Body of pancreas (tissue), 4 donors: ENCODE measurements around the gene ENPP1. TPM values are rescaled to one million over a fixed set of nuclear protein-coding genes. Genes with fewer than 3 reads are reported as not detected.

Experiments
- ATAC-seq: fragments of 150-250 bp; one replicate; pipeline ENCODE4 v1.9.1; 2016
- DNase-seq, 4 donors: peaks; one replicate each; pipeline ENCODE4 v3.0.0-alpha.2; 2019
- H3K27ac ChIP-seq, 4 donors: fragments of 200-600 bp; sonication (generic); 1 replicate in 3 of 4; 2 replicates in 1 of 4; pipeline versions ENCODE4 v1.5.1 to v1.6.1; 2016 to 2019; ENCODE audit warnings: mild to moderate bottlenecking in 1 of 4, mixed read lengths in 1 of 4, moderate library complexity in 1 of 4
- H3K27me3 ChIP-seq, 2 donors: fragments of 200-600 bp; sonication (generic); one replicate each; pipeline ENCODE4 v1.6.0; 2016; ENCODE audit warnings: mild to moderate bottlenecking in 1 of 2
- H3K36me3 ChIP-seq, 2 donors: fragments of 200-600 bp; sonication (generic); replicated peaks in 1 of 2; 2 replicates each; pipeline ENCODE4 v1.5.1; 2016; ENCODE audit warnings: low read depth in 2 of 2; ENCODE audit not compliant: insufficient read depth in 1 of 2
- H3K4me1 ChIP-seq: fragments of 200-600 bp; sonication (generic); one replicate; pipeline ENCODE4 v1.6.0; 2016
- H3K4me3 ChIP-seq, 2 donors: fragments of 200-600 bp; sonication (generic); 1 replicate in 1 of 2; 2 replicates in 1 of 2; pipeline ENCODE4 v1.5.1; 2016 to 2019
- H3K9me3 ChIP-seq, 3 donors: fragments of 200-600 bp; sonication (generic); 1 replicate in 2 of 3; 2 replicates in 1 of 3; pipeline ENCODE4 v1.5.1; 2016
- POLR2A ChIP-seq, 3 donors: fragments of 450-650 bp; IDR thresholded peaks; one replicate each; pipeline ENCODE4 v1.6.1; 2016; ENCODE audit warnings: antibody characterized with exemption in 3 of 3, mild to moderate bottlenecking in 2 of 3
- WGBS, 2 donors: methylation state at CpG; one replicate each; pipeline ENCODE4 v1.1.5; 2017; 5-methylcytosine and 5-hydroxymethylcytosine counted together
- intact Hi-C: fragments of 100-400 bp; cut with DNase I; formaldehyde crosslinking; loops from one replicate; pipeline ENCODE4 v1.15.1; 2023
- total RNA-seq, 2 donors: library from RNA; depleted of rRNA; stranded (reverse); fragments of >200 nt; gene quantifications; one replicate each; pipeline ENCODE4 v1.1.0, GENCODE V29; 2016
- TF ChIP-seq, protein P1 (sequence below), 7 experiments: fragments of 450-650 bp in 4 of 7; fragments of 200-600 bp in 3 of 7; sonication (generic) in 3 of 7; IDR thresholded peaks; one replicate each; pipeline ENCODE4 v1.5.1; 2016 to 2019; ENCODE audit warnings: antibody characterized with exemption in 7 of 7

ENPP1 gene
- total RNA-seq, 2 donors from 2014 or later, result 16.2 to 19.2 TPM

- intact Hi-C loops, result no loop called here
- no peaks in the 10 kb centered on the region for H3K9me3 ChIP-seq
- peak overlapping the region in 2 of 4 donors; percentile 49 to 63 for H3K27ac ChIP-seq
- ATAC-seq, result peak; percentile 55
- H3K36me3 ChIP-seq, result no peaks in the 10 kb centered on the region
- WGBS, 2 donors, result 45 to 54% methylated on average over 1 of the region's 1 CpG
- peaks cover 31% of the 10 kb centered on the region for H3K4me1 ChIP-seq
- TF ChIP-seq POLR2A (IDR thresholded peaks at IDR 0.05), result no peak
- TF ChIP-seq, protein P1, sequence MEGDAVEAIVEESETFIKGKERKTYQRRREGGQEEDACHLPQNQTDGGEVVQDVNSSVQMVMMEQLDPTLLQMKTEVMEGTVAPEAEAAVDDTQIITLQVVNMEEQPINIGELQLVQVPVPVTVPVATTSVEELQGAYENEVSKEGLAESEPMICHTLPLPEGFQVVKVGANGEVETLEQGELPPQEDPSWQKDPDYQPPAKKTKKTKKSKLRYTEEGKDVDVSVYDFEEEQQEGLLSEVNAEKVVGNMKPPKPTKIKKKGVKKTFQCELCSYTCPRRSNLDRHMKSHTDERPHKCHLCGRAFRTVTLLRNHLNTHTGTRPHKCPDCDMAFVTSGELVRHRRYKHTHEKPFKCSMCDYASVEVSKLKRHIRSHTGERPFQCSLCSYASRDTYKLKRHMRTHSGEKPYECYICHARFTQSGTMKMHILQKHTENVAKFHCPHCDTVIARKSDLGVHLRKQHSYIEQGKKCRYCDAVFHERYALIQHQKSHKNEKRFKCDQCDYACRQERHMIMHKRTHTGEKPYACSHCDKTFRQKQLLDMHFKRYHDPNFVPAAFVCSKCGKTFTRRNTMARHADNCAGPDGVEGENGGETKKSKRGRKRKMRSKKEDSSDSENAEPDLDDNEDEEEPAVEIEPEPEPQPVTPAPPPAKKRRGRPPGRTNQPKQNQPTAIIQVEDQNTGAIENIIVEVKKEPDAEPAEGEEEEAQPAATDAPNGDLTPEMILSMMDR (IDR thresholded peaks at IDR 0.05), result no peak
- H3K4me3 ChIP-seq, result no peak overlapping the region
- peak; percentile 40 to 74 (median 60) for DNase-seq
- H3K27me3 ChIP-seq, result no peaks in the 10 kb centered on the region
Measured at GRCh38 chr6:131832363-131832762, 24.5 kb downstream of the ENPP1 start.

GRCh38 chr6:131838051-131838450 is 30.2 kb downstream of the ENPP1 start:
- H3K36me3 ChIP-seq, result no peaks in the 10 kb centered on the region
- 36 to 54% methylated on average over 1 of the region's 1 CpG for WGBS, 2 donors
- H3K4me3 ChIP-seq, result no peak overlapping the region
- H3K9me3 ChIP-seq, result no peaks in the 10 kb centered on the region
- no peaks in the 10 kb centered on the region for H3K27me3 ChIP-seq
- TF ChIP-seq, protein P1 (IDR thresholded peaks at IDR 0.05), result no peak
- no peak for TF ChIP-seq POLR2A (IDR thresholded peaks at IDR 0.05)
- peaks cover 20% of the 10 kb centered on the region for H3K4me1 ChIP-seq
- DNase-seq (no peak), ATAC-seq (no peak)
- no peak overlapping the region for H3K27ac ChIP-seq
- intact Hi-C loops, result no loop called here

- H3K27ac ChIP-seq, result no peak overlapping the region
- no peak for ATAC-seq
- H3K27me3 ChIP-seq, result no peaks in the 10 kb centered on the region
- H3K9me3 ChIP-seq, result no peaks in the 10 kb centered on the region
- no peaks in the 10 kb centered on the region for H3K36me3 ChIP-seq
- H3K4me1 ChIP-seq, result peaks cover 29% of the 10 kb centered on the region
- TF ChIP-seq, protein P1 (IDR thresholded peaks at IDR 0.05), result no peak
- no peak for TF ChIP-seq POLR2A (IDR thresholded peaks at IDR 0.05)
- no peak for DNase-seq
- no peak overlapping the region for H3K4me3 ChIP-seq
- intact Hi-C loops, result no loop called here
Measured at GRCh38 chr6:131839388-131839787, 31.6 kb downstream of the ENPP1 start.

DNA sequence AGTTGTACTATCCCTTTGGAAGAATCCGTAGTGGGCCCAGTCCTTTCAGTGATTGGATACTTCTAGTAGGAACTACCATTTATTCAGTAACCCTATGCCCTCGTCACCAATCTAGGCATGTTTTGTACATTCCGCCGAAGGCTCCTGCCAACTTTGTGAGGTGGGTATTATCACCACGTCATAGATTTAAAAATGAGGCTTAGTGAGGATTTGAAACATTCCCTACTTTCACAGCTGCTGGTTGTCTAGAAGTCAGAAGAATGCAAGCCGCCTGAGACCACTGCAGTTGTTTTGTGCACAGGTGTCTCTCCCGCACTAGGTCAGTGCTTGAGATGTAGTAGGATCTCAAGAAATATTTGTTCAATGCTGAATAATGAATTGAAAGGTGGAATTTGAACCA is 32.6 kb downstream of the ENPP1 start:
- H3K27me3 ChIP-seq, result no peaks in the 10 kb centered on the region
- H3K36me3 ChIP-seq, result no peaks in the 10 kb centered on the region
- H3K27ac ChIP-seq, result no peak overlapping the region
- WGBS, 2 donors, result 85 to 91% methylated on average over 7 of the region's 7 CpGs
- no peaks in the 10 kb centered on the region for H3K9me3 ChIP-seq
- TF ChIP-seq, protein P1 (IDR thresholded peaks at IDR 0.05), result no peak
- no peak for TF ChIP-seq POLR2A (IDR thresholded peaks at IDR 0.05)
- ATAC-seq, result no peak
- intact Hi-C loops, result no loop called here
- DNase-seq, result no peak
- H3K4me3 ChIP-seq, result no peak overlapping the region
- peaks cover 32% of the 10 kb centered on the region for H3K4me1 ChIP-seq

GRCh38 chr6:131840936-131841583 is 33.2 kb downstream of the ENPP1 start:
- DNase-seq (no peak), ATAC-seq (no peak)
- Histone ChIP-seq H3K4me3 (no peak overlapping the region), H3K4me1 (peaks cover 29% of the 10 kb centered on the region), H3K36me3 (no peaks in the 10 kb centered on the region), H3K27me3 (no peaks in the 10 kb centered on the region), H3K9me3 (no peaks in the 10 kb centered on the region), H3K27ac (no peak overlapping the region)
- 84% methylated on average over 5 of the region's 5 CpGs for WGBS, 2 donors
- intact Hi-C loops, result no loop called here
- TF ChIP-seq, protein P1 (IDR thresholded peaks at IDR 0.05), result no peak
- no peak for TF ChIP-seq POLR2A (IDR thresholded peaks at IDR 0.05)
